Lower lobe of right lung (tissue), 2 donors: ENCODE results near the gene TMEM123. TPM values are rescaled to one million over a fixed set of nuclear protein-coding genes. Genes with fewer than 3 reads are reported as not detected.

Experiments used
- ATAC-seq, 2 donors: fragments of 200-7000 bp; cut with Tn5 transposase; one replicate each; pipeline ENCODE4 v1.9.1; 2020 to 2022; ENCODE audit warnings: mild to moderate bottlenecking in 2 of 2, moderate library complexity in 2 of 2
- DNase-seq: peaks from one replicate; pipeline ENCODE4 v3.0.0-alpha.2; 2020
- H3K27ac ChIP-seq: fragments of 200-600 bp; one replicate; pipeline ENCODE4 v1.8.0; 2022
- H3K27me3 ChIP-seq: fragments of 200-600 bp; one replicate; pipeline ENCODE4 v1.8.0; 2022; ENCODE audit warnings: low read depth
- H3K36me3 ChIP-seq: fragments of 200-600 bp; one replicate; pipeline ENCODE4 v1.8.0; 2022; ENCODE audit warnings: mild to moderate bottlenecking
- H3K4me1 ChIP-seq: fragments of 200-600 bp; one replicate; pipeline ENCODE4 v1.8.0; 2022
- H3K4me3 ChIP-seq: fragments of 200-600 bp; one replicate; pipeline ENCODE4 v1.8.0; 2022; ENCODE audit warnings: mild to moderate bottlenecking
- H3K9me3 ChIP-seq: fragments of 200-600 bp; one replicate; pipeline ENCODE4 v1.8.0; 2022
- CTCF ChIP-seq: fragments of 200-600 bp; IDR thresholded peaks from one replicate; pipeline ENCODE4 v1.8.0; 2022; ENCODE audit warnings: antibody characterized with exemption, mild to moderate bottlenecking
- intact Hi-C: fragments of 100-400 bp; cut with DNase I; formaldehyde crosslinking; loops from one replicate; pipeline ENCODE4 v1.11.0; 2022
- total RNA-seq: library from RNA; stranded (reverse); fragmentation: NEBNext Ultra II Directional; extraction: Animal tissue kit (Norgen Biotek cat#: 25700); gene quantifications from one replicate; pipeline ENCODE4 v1.2.1, GENCODE V29; 2021
- donor health status: DM: no; HTN: yes; CAD: no; lungs with severe emphysema.

Gene TMEM123
- total RNA-seq, 1 donor from 2014 or later = 199 TPM

- Histone ChIP-seq H3K4me3 (no peak overlapping the region), H3K4me1 (no peaks in the 10 kb centered on the region), H3K9me3 (no peaks in the 10 kb centered on the region), H3K27me3 (no peaks in the 10 kb centered on the region), H3K27ac (no peak overlapping the region), H3K36me3 (peaks cover 66% of the 10 kb centered on the region)
- intact Hi-C loops = no loop called here
- ATAC-seq = peak; percentile 93 to 94
- DNase-seq = peak; percentile 73
- peak; percentile 88 for TF ChIP-seq CTCF
Observed at GRCh38 chr11:102390667-102391465, 61.7 kb downstream of the TMEM123 start.

GRCh38 chr11:102389253-102389652, 63.3 kb downstream of the TMEM123 start:
- ATAC-seq (no peak), DNase-seq (no peak)
- Histone ChIP-seq H3K4me3 (no peak overlapping the region), H3K27me3 (no peaks in the 10 kb centered on the region), H3K4me1 (peaks cover 9% of the 10 kb centered on the region), H3K36me3 (peaks cover 77% of the 10 kb centered on the region), H3K9me3 (no peaks in the 10 kb centered on the region), H3K27ac (no peak overlapping the region)
- TF ChIP-seq CTCF = no peak
- intact Hi-C loops = no loop called here

- intact Hi-C loops = no loop called here
- TF ChIP-seq CTCF = no peak
- Histone ChIP-seq H3K4me1 (peaks cover 14% of the 10 kb centered on the region), H3K27ac (no peak overlapping the region), H3K36me3 (peaks cover 64% of the 10 kb centered on the region), H3K9me3 (no peaks in the 10 kb centered on the region), H3K4me3 (no peak overlapping the region), H3K27me3 (no peaks in the 10 kb centered on the region)
- DNase-seq (no peak), ATAC-seq (no peak)
Observed at GRCh38 chr11:102387043-102387781, 65.4 kb downstream of the TMEM123 start.

GRCh38 chr11:102386136-102386734, 66.3 kb downstream of the TMEM123 start:
- no peaks in the 10 kb centered on the region for H3K27me3 ChIP-seq
- peaks cover 61% of the 10 kb centered on the region for H3K36me3 ChIP-seq
- intact Hi-C loops = no loop called here
- no peak for TF ChIP-seq CTCF
- H3K27ac ChIP-seq = no peak overlapping the region
- H3K4me3 ChIP-seq = no peak overlapping the region
- no peaks in the 10 kb centered on the region for H3K9me3 ChIP-seq
- DNase-seq = no peak
- no peak for ATAC-seq
- H3K4me1 ChIP-seq = peaks cover 14% of the 10 kb centered on the region

GRCh38 chr11:102385085-102386007, 67.2 kb downstream of the TMEM123 start:
- no peaks in the 10 kb centered on the region for H3K9me3 ChIP-seq
- peaks cover 66% of the 10 kb centered on the region for H3K36me3 ChIP-seq
- H3K27me3 ChIP-seq = no peaks in the 10 kb centered on the region
- ATAC-seq (no peak), DNase-seq (no peak)
- no peak overlapping the region for H3K27ac ChIP-seq
- intact Hi-C loops = no loop called here
- H3K4me1 ChIP-seq = peaks cover 14% of the 10 kb centered on the region
- no peak for TF ChIP-seq CTCF
- H3K4me3 ChIP-seq = no peak overlapping the region
